T47D (cell line): ENCODE measurements around the gene CAMSAP1.

ENCODE experiments used
- DNase-seq, 2 experiments: peaks; one replicate each; pipeline versions ENCODE4 v3.0.0 to v3.0.0-alpha.2; 2011 to 2012; ENCODE audit warnings: low read depth in 1 of 2, low spot score in 1 of 2
- JUND ChIP-seq: IDR thresholded peaks from 2 replicates; pipeline ENCODE4 v1.6.1; 2012; ENCODE audit warnings: low read depth
- in situ Hi-C: cut with HindIII; loops from 2 replicates; pipeline ENCODE4 v1.10.0; 2016; ENCODE audit warnings: low sequenced_read_pairs, low pct_unique_long_range_greater_than_20kb

The CAMSAP1 gene

GRCh38 chr9:135930446-135931345 lies 23.4 kb upstream of the CAMSAP1 start:
- in situ Hi-C loops, result no loop called here
- no peak for TF ChIP-seq JUND
- no peak for DNase-seq

- no peak for DNase-seq
- no peak for TF ChIP-seq JUND
- in situ Hi-C loops, result no loop called here
These were observed 22.5 kb upstream of the CAMSAP1 start for GRCh38 chr9:135929656-135930445.

GRCh38 chr9:135928731-135929655 lies 21.6 kb upstream of the CAMSAP1 start:
- DNase-seq, result no peak
- no peak for TF ChIP-seq JUND
- in situ Hi-C loops, result no loop called here

- DNase-seq, result no peak
- in situ Hi-C loops, result no loop called here
- no peak for TF ChIP-seq JUND
These were observed 20.9 kb upstream of the CAMSAP1 start for GRCh38 chr9:135928074-135928730.

- in situ Hi-C loops, result no loop called here
- no peak for DNase-seq
- no peak for TF ChIP-seq JUND
These were observed 20.1 kb upstream of the CAMSAP1 start for GRCh38 chr9:135927195-135928013.

GRCh38 chr9:135926402-135927194 lies 19.3 kb upstream of the CAMSAP1 start:
- in situ Hi-C loops, result no loop called here
- no peak for TF ChIP-seq JUND
- no peak for DNase-seq

- no peak for DNase-seq
- no peak for TF ChIP-seq JUND
- in situ Hi-C loops, result no loop called here
These were observed 18.3 kb upstream of the CAMSAP1 start for GRCh38 chr9:135925496-135926133.

GRCh38 chr9:135924628-135925338 lies 17.4 kb upstream of the CAMSAP1 start:
- in situ Hi-C loops, result no loop called here
- no peak for TF ChIP-seq JUND
- no peak for DNase-seq

GRCh38 chr9:135923508-135923907 lies 16.2 kb upstream of the CAMSAP1 start:
- in situ Hi-C loops, result no loop called here
- TF ChIP-seq JUND, result no peak

More at GRCh38 chr9:135923508-135923907, 16.2 kb upstream of the CAMSAP1 start:
- no peak for DNase-seq
